Fibroblast of skin of left biceps (primary cell): Measurements from ENCODE around the gene WDR46.
A peak's percentile ranks its signal among the peaks of the same experiment; 100 is the strongest.
"Not testable (repeated sequence)": the region's sequence is repeated elsewhere in the genome, so short reads cannot be mapped to it uniquely, and the experiment has no call there.

ENCODE experiments used
- DNase-seq, 2 experiments: peaks; one replicate each; pipeline ENCODE4 v3.0.0-alpha.2; 2013; ENCODE audit warnings: low read depth in 2 of 2

Gene WDR46

GRCh38 chr6:33288141-33288920, 708 bp downstream of the WDR46 start:
- no peak for DNase-seq

- DNase-seq: no peak
These were observed 1.8 kb downstream of the WDR46 start for GRCh38 chr6:33286946-33287914.

- not testable (repeated sequence) for DNase-seq
These were observed 3.8 kb downstream of the WDR46 start for GRCh38 chr6:33285214-33285613.

GRCh38 chr6:33280539-33280938, 8.5 kb downstream of the WDR46 start:
- no peak for DNase-seq

- no peak for DNase-seq
These were observed 9.0 kb downstream of the WDR46 start for GRCh38 chr6:33279971-33280511.

GRCh38 chr6:33279257-33279695, 9.8 kb downstream of the WDR46 start:
- DNase-seq: no peak

- DNase-seq: no peak
These were observed 10.2 kb downstream of the WDR46 start for GRCh38 chr6:33278810-33279209.

GRCh38 chr6:33278392-33278741, 10.7 kb downstream of the WDR46 start:
- no peak for DNase-seq

- DNase-seq: no peak
These were observed 11.2 kb downstream of the WDR46 start for GRCh38 chr6:33277663-33278391.

- no peak for DNase-seq
These were observed 12.0 kb downstream of the WDR46 start, which contains the start of gene B3GALT4 for GRCh38 chr6:33276864-33277662. Gene B3GALT4, plus strand, starts transcription at chr6:33277123. Its CDS starts 297 bp downstream, at chr6:33277420.

- DNase-seq: no peak
These were observed 12.5 kb downstream of the WDR46 start for GRCh38 chr6:33276581-33276863.

GRCh38 chr6:33275795-33276580, 13.1 kb downstream of the WDR46 start:
- not testable (repeated sequence) for DNase-seq

GRCh38 chr6:33273924-33274902, 14.8 kb downstream of the WDR46 start:
- DNase-seq: no peak

GRCh38 chr6:33273129-33273923, 15.7 kb downstream of the WDR46 start:
- DNase-seq: no peak

GRCh38 chr6:33272275-33273128, 16.5 kb downstream of the WDR46 start:
- no peak for DNase-seq

- peak; percentile 98 for DNase-seq
These were observed 17.4 kb downstream of the WDR46 start, which contains the start of the genes RPS18 and VPS52 for GRCh38 chr6:33271468-33272274. Gene RPS18, plus strand, starts transcription at chr6:33272075. Its CDS starts 45 bp downstream, at chr6:33272120. Gene VPS52, minus strand, starts transcription at chr6:33271876. Its CDS starts 201 bp downstream, at chr6:33271675.
